MCF 10A (cell line): ENCODE data around the gene TBKBP1. TPM values are rescaled to one million over a fixed set of nuclear protein-coding genes. Genes with fewer than 3 reads are reported as not detected.

Source experiments
- BruUV-seq: library from RNA; stranded (reverse); fragments of 400-500 nt; replicated peaks from 2 replicates; lab custom pipeline; 2021; lab: Mats Ljungman, UMichigan
- CTCF ChIA-PET: fragments of 300-600 bp; sonication (Branson Sonifier 250); formaldehyde crosslinking; extraction: SDS; loops from one replicate; lab custom pipeline; 2021; ENCODE audit warnings: antibody characterized with exemption, inconsistent platforms; lab: Yijun Ruan, JAX
- POLR2A ChIA-PET: fragments of 300-600, 350-650 bp; sonication (Branson Sonifier 250); formaldehyde crosslinking; extraction: SDS; loops from one replicate; lab custom pipeline; 2020; ENCODE audit warnings: antibody characterized with exemption, inconsistent platforms; lab: Yijun Ruan, JAX
- DNase-seq: peaks from one replicate; pipeline ENCODE4 v3.0.0-alpha.2; 2018; ENCODE audit not compliant: unreplicated experiment
- H3K27ac Mint-ChIP-seq: one replicate; pipeline ENCODE4 v1.8.0; 2022; ENCODE audit warnings: mild to moderate bottlenecking, low read depth, mixed read lengths; ENCODE audit not compliant: unreplicated experiment
- H3K27me3 Mint-ChIP-seq: one replicate; pipeline ENCODE4 v1.8.0; 2022; ENCODE audit warnings: mixed read lengths; ENCODE audit not compliant: insufficient read depth, unreplicated experiment
- H3K36me3 Mint-ChIP-seq: one replicate; pipeline ENCODE4 v1.8.0; 2022; ENCODE audit warnings: mild to moderate bottlenecking, moderate library complexity, mixed read lengths; ENCODE audit not compliant: insufficient read depth, unreplicated experiment
- H3K4me1 Mint-ChIP-seq: one replicate; pipeline ENCODE4 v1.8.0; 2022; ENCODE audit warnings: mixed read lengths; ENCODE audit not compliant: insufficient read depth, unreplicated experiment
- H3K4me3 Mint-ChIP-seq: one replicate; pipeline ENCODE4 v1.8.0; 2022; ENCODE audit warnings: mild to moderate bottlenecking, moderate library complexity, mixed read lengths; ENCODE audit not compliant: unreplicated experiment
- H3K9me3 Mint-ChIP-seq: one replicate; pipeline ENCODE4 v1.8.0; 2022; ENCODE audit warnings: mixed read lengths; ENCODE audit not compliant: unreplicated experiment
- intact Hi-C: fragments of 100-400 bp; cut with micrococcal nuclease; formaldehyde crosslinking; loops from 2 replicates; pipeline ENCODE4 v1.14.1; 2022
- total RNA-seq: library from RNA; stranded (reverse); gene quantifications from 2 replicates; pipeline ENCODE4 v1.2.3, GENCODE V29; 2022
- TF ChIP-seq, protein P1 (sequence below): fragments of 200-600 bp; IDR thresholded peaks from one replicate; pipeline ENCODE4 v1.8.0; 2022; ENCODE audit warnings: antibody characterized with exemption, mild to moderate bottlenecking; ENCODE audit not compliant: unreplicated experiment

TBKBP1 gene
- total RNA-seq, 1 experiment from 2014 or later: 0.40 TPM

DNA sequence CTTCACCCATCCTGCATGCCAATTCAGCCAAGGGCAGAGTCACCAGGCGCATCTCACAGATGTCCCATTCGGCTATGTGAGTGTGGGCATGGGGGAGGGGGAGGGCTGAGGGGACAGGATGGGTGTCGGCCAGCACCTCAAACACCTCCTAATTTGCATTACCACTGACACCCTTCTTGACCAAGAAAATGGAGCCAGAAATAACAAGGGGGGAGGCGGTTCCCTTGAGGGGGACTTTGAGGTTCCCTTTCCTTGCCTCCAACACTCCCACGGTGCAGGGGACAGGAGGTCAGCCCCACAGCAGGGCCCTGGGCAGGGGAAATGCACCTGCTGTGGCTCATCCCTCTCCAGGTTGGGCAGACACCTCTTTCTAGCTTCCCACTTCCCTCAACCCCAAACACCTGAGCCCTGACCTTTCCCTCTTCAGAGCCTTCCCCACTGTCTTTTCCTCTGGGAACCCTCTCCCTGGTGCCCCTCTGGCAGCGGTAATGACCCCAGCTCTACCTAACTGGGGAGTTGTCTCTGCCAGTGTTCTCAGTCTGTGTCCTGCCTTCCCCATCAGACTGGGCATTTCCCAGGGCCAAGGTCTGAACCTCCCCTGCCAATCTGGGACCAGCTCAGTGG is 20.9 kb downstream of the TBKBP1 start:
- H3K4me1 Mint-ChIP-seq: peaks cover 15% of the 10 kb centered on the region
- H3K27ac Mint-ChIP-seq: no peak overlapping the region
- no TSS peak for BruUV-seq
- TF ChIP-seq, protein P1, sequence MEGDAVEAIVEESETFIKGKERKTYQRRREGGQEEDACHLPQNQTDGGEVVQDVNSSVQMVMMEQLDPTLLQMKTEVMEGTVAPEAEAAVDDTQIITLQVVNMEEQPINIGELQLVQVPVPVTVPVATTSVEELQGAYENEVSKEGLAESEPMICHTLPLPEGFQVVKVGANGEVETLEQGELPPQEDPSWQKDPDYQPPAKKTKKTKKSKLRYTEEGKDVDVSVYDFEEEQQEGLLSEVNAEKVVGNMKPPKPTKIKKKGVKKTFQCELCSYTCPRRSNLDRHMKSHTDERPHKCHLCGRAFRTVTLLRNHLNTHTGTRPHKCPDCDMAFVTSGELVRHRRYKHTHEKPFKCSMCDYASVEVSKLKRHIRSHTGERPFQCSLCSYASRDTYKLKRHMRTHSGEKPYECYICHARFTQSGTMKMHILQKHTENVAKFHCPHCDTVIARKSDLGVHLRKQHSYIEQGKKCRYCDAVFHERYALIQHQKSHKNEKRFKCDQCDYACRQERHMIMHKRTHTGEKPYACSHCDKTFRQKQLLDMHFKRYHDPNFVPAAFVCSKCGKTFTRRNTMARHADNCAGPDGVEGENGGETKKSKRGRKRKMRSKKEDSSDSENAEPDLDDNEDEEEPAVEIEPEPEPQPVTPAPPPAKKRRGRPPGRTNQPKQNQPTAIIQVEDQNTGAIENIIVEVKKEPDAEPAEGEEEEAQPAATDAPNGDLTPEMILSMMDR: no peak
- no peaks in the 10 kb centered on the region for H3K9me3 Mint-ChIP-seq
- no peak for DNase-seq
- H3K27me3 Mint-ChIP-seq: peaks cover 76% of the 10 kb centered on the region
- no peak overlapping the region for H3K4me3 Mint-ChIP-seq
- intact Hi-C loops: no loop called here
- H3K36me3 Mint-ChIP-seq: no peaks in the 10 kb centered on the region
- POLR2A ChIA-PET: no interaction called here
- CTCF ChIA-PET: interaction anchor here (0.6 to 0.9 kb wide), 2 partner anchors 16 to 78 kb away, joined by 3 read pairs; no protein-coding TSS in a partner anchor

DNA sequence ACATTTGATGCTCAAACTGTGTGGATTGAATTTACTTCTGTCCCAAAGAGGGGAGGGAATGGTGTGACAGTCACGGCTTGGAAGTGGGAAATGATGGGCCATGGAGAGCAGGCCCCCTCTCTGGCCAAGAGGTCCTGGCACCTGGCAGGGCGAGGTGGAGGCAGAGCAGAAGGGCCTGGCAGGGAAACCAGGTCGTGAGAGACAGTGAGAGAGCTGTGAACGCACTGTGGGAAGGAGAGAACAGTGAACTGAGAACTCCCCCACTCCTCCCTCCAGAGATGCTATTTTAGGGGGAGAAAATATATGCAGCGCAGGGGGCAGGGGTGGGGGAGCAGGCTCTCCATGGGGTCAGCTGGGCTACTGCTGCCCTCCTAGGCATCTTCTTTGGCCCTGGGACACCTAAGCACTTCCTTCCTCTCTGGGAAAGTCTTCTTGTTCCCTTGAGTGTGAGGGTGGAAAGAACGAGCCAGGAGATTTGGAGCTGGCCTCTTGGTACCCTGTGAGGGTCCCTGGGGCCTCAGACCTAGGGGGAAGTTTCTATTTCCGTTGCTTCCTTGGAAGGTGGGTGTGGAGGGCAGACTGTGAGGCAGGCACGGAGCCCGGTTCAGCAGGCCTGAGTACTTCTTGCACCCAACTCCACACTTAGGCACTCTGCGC is 21.8 kb downstream of the TBKBP1 start:
- ChIA-PET POLR2A (no interaction called here), CTCF (interaction anchor here (0.6 kb wide), 1 partner anchor 77 kb away, joined by 3 read pairs; no protein-coding TSS in a partner anchor)
- peaks cover 22% of the 10 kb centered on the region for H3K4me1 Mint-ChIP-seq
- H3K4me3 Mint-ChIP-seq: no peak overlapping the region
- BruUV-seq: no TSS peak
- intact Hi-C loops: no loop called here
- H3K27me3 Mint-ChIP-seq: peaks cover 85% of the 10 kb centered on the region
- no peaks in the 10 kb centered on the region for H3K36me3 Mint-ChIP-seq
- DNase-seq: no peak
- no peaks in the 10 kb centered on the region for H3K9me3 Mint-ChIP-seq
- no peak overlapping the region for H3K27ac Mint-ChIP-seq
- TF ChIP-seq, protein P1: no peak

DNA sequence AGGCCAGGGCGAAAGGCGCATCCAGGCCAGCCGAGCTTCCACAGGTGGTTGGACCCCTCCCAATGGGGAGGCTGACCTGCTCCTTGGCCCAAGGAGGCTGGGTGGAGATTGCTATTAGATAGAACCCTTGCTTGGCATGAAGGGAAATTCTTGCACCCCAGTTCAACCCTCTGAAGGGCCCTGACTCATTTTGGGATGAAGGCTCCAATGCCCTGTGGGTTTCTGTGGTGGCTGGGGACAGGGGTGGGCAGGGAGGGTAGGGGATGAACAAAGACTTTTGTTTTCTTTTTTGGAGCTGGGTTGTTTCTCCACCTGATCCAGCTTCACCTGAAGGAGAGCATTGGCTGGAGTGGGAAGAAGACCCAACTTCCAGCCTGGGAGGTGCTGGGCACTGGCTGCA is 22.4 kb downstream of the TBKBP1 start:
- H3K27me3 Mint-ChIP-seq: peaks cover 89% of the 10 kb centered on the region
- POLR2A ChIA-PET: no interaction called here
- BruUV-seq: no TSS peak

DNA sequence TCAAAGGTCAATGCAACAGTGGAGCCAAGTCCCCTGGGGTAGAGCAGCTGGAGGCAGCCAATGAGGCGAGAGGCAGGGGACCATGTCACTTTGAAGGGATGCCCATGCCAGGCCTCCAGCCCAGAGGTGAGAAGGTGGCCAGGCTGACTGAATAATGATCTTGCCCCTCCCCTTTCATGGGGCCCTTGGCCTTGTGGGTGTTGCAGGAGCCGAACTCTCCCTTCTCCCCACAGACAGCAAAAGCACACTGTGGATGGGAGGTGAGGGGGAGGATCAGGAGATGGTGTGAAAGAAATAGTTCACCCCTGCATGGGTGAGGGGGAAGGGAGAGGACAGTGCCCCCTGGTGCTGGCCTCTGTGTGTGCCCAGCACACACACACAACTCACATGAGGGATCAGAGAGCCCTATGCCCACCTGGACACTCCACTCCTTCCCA is 23.3 kb downstream of the TBKBP1 start:
- TF ChIP-seq, protein P1: no peak
- no peaks in the 10 kb centered on the region for H3K9me3 Mint-ChIP-seq
- intact Hi-C loops: no loop called here
- no peak for DNase-seq
- ChIA-PET POLR2A (no interaction called here), CTCF (no interaction called here)
- H3K4me3 Mint-ChIP-seq: no peak overlapping the region
- no TSS peak for BruUV-seq
- H3K36me3 Mint-ChIP-seq: no peaks in the 10 kb centered on the region
- H3K27me3 Mint-ChIP-seq: peaks cover 98% of the 10 kb centered on the region
- no peak overlapping the region for H3K27ac Mint-ChIP-seq
- peaks cover 22% of the 10 kb centered on the region for H3K4me1 Mint-ChIP-seq

More for the DNA sequence above, 22.4 kb downstream of the TBKBP1 start:
- TF ChIP-seq, protein P1: no peak
- Mint-ChIP-seq H3K4me1 (peaks cover 22% of the 10 kb centered on the region), H3K27ac (no peak overlapping the region), H3K4me3 (no peak overlapping the region), H3K36me3 (no peaks in the 10 kb centered on the region), H3K9me3 (no peaks in the 10 kb centered on the region)
- no peak for DNase-seq
- CTCF ChIA-PET: no interaction called here
- intact Hi-C loops: no loop called here
